Stomach (tissue), 4 donors: ENCODE results near the gene SCARB1.

Experiments used
- CTCF ChIP-seq, 7 experiments: fragments of 450-650 bp in 4 of 7; fragments of 200-600 bp in 3 of 7; sonication (generic) in 3 of 7; IDR thresholded peaks; one replicate each; pipeline ENCODE4 v1.5.1; 2016 to 2019; ENCODE audit warnings: antibody characterized with exemption in 7 of 7, control low read depth in 2 of 7, mild to moderate bottlenecking in 1 of 7
- POLR2A ChIP-seq, 4 donors: fragments of 450-650 bp; IDR thresholded peaks; one replicate each; pipeline ENCODE4 v1.6.1; 2016; ENCODE audit warnings: antibody characterized with exemption in 4 of 4, control low read depth in 2 of 4, mild to moderate bottlenecking in 1 of 4, moderate library complexity in 1 of 4
- POLR2AphosphoS5 ChIP-seq, 3 donors: sonication (generic); formaldehyde crosslinking; IDR thresholded peaks; one replicate each; pipeline ENCODE4 v1.6.1; 2016; ENCODE audit warnings: antibody characterized with exemption in 3 of 3

DNA sequence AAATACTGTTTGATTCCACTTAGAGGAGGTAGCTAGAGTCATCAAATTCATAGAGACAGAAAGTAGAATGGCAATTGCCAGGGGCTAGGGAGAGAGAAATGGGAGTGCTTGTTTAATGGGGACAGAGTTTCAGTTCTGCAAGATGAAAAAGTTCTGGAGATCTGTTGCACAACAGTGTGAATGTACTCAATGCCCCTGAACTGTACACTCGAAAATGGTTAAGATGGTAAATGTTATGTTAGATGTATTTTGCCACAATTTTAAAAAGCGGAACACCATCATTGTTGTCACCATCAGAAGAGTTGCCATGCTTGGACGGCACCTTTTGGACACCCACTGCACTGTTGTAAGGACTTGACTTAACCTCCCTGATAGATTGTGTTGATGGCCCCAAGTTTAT lies 106.9 kb downstream of the SCARB1 start:
- TF ChIP-seq CTCF (IDR thresholded peaks at IDR 0.05) = no peak
- no peak for TF ChIP-seq POLR2A (IDR thresholded peaks at IDR 0.05)
- TF ChIP-seq POLR2AphosphoS5 (IDR thresholded peaks at IDR 0.05) = no peak
